Measurements from ENCODE around the gene TEPSIN.

DNA sequence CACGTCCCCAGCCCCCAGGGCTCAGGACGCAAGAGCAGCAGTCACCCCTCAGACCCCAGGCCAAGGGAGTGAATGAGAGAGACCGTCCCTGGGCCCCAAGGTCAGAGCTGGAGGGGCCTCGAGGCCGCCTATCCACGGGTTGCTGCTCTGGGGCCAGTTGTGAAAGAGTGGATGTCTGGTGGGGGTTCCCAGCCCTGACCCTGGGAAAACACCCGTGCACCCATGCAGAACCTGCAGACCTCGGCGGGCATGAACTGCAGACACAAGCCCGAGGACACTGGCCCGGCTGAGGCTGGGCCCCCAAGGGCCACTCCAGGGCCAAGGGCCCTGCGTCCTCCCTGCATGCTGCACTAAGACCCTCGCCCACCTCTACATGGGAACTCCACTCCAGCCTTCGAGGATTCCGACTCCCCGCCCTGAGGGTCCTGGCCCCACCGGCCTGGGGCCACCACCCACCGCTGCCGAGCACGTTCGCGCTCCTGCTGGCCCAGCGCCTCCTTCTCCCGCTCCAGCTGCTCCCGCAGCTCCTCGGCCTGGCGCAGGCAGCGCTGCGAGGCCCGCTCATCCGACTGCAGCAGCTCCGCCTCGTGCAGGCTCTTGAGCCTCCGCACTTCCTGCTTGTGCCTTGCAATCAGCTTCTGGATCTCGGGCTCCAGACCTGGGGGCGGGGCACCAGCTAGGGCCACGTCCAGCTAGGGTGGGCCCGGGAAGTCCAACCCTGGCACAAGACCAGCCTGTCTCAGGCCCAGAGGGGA lies 45.2 kb downstream of the TEPSIN start:
- TF ChIP-seq, protein P1, sequence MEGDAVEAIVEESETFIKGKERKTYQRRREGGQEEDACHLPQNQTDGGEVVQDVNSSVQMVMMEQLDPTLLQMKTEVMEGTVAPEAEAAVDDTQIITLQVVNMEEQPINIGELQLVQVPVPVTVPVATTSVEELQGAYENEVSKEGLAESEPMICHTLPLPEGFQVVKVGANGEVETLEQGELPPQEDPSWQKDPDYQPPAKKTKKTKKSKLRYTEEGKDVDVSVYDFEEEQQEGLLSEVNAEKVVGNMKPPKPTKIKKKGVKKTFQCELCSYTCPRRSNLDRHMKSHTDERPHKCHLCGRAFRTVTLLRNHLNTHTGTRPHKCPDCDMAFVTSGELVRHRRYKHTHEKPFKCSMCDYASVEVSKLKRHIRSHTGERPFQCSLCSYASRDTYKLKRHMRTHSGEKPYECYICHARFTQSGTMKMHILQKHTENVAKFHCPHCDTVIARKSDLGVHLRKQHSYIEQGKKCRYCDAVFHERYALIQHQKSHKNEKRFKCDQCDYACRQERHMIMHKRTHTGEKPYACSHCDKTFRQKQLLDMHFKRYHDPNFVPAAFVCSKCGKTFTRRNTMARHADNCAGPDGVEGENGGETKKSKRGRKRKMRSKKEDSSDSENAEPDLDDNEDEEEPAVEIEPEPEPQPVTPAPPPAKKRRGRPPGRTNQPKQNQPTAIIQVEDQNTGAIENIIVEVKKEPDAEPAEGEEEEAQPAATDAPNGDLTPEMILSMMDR (conservative IDR thresholded peaks at IDR 0.05 in 1 of 2, IDR thresholded peaks at IDR 0.05 in 1 of 2; ENCODE audit: extremely low read depth in 1 of 2, insufficient read depth in 1 of 2, low read depth in 1 of 2, low read length in 2 of 2): no peak
- no peak for TF ChIP-seq EZH2 (IDR thresholded peaks at IDR 0.05; ENCODE audit: borderline replicate concordance, low read length)
